Measurements from ENCODE around the gene GALR3. TPM values are rescaled to one million over a fixed set of nuclear protein-coding genes. Genes with fewer than 3 reads are reported as not detected.

GALR3 gene
- total RNA-seq, 1 donor from 2014 or later = not detected

GRCh38 chr22:37806409-37807333, 16.5 kb upstream of the GALR3 start:
- Histone ChIP-seq H3K9me3 (no peaks in the 10 kb centered on the region), H3K36me3 (no peaks in the 10 kb centered on the region), H3K27ac (peak overlapping the region; percentile 92), H3K4me1 (peaks cover 68% of the 10 kb centered on the region), H3K4me3 (peak overlapping the region; percentile 54 to 61), H3K27me3 (no peaks in the 10 kb centered on the region)
- intact Hi-C loops (cut with DNase I) = no loop called here
- TF ChIP-seq CTCF (IDR thresholded peaks at IDR 0.05) (no peak), POLR2A (IDR thresholded peaks at IDR 0.05) (no peak), POLR2AphosphoS5 (IDR thresholded peaks at IDR 0.05; ENCODE audit: insufficient read depth in 1 of 2, low read depth in 1 of 2) (no peak)
- peak in 1 of 2 donors; percentile 87 for DNase-seq (ENCODE audit: extremely low spot score in 2 of 2)

GRCh38 chr22:37807410-37808293, 15.5 kb upstream of the GALR3 start, which contains the start of gene GCAT:
TSS of gene GCAT (plus strand) at chr22:37807934. CDS start at chr22:37807968, 34 bp downstream.
- peak in 1 of 2 donors; percentile 97 for DNase-seq (ENCODE audit: extremely low spot score in 2 of 2)
- H3K27me3 ChIP-seq = no peaks in the 10 kb centered on the region
- peak within 1 kb of the TSS; percentile 54 to 61 for H3K4me3 ChIP-seq
- H3K9me3 ChIP-seq = no peaks in the 10 kb centered on the region
- intact Hi-C loops (cut with DNase I) = no loop called here
- peak in 1 of 2 donors; percentile 84 for TF ChIP-seq POLR2AphosphoS5 (IDR thresholded peaks at IDR 0.05; ENCODE audit: insufficient read depth in 1 of 2, low read depth in 1 of 2)
- TF ChIP-seq POLR2A (IDR thresholded peaks at IDR 0.05) = no peak
- no peak for TF ChIP-seq CTCF (IDR thresholded peaks at IDR 0.05)
- H3K4me1 ChIP-seq = peaks cover 58% of the 10 kb centered on the region
- peak within 1 kb of the TSS; percentile 92 for H3K27ac ChIP-seq
- H3K36me3 ChIP-seq = no peaks in the 10 kb centered on the region

DNA sequence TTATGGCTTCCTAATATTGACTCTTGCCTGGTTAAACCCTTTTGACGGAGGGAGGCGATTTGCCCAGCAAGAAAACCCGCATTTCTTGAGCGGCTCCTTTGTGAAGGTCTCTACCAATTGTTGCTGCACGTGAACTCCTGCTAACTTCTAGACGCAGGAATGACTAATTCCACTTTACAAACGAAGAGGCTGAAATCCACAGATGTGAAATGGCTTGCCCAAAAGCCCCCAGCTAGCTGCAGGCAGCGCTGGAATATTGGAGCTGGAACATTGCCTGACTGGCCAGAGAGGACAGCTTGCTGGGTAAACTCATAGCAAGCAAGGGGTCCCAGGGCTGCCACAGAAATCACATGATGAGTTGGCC, 14.9 kb upstream of the GALR3 start:
- no peaks in the 10 kb centered on the region for H3K36me3 ChIP-seq
- peak overlapping the region; percentile 92 for H3K27ac ChIP-seq
- DNase-seq (ENCODE audit: extremely low spot score in 2 of 2) = peak in 1 of 2 donors; percentile 85
- H3K27me3 ChIP-seq = no peaks in the 10 kb centered on the region
- TF ChIP-seq POLR2AphosphoS5 (IDR thresholded peaks at IDR 0.05; ENCODE audit: insufficient read depth in 1 of 2, low read depth in 1 of 2) (no peak), CTCF (IDR thresholded peaks at IDR 0.05) (no peak), POLR2A (IDR thresholded peaks at IDR 0.05) (no peak)
- H3K9me3 ChIP-seq = no peaks in the 10 kb centered on the region
- H3K4me1 ChIP-seq = peaks cover 52% of the 10 kb centered on the region
- H3K4me3 ChIP-seq = peak overlapping the region; percentile 54 to 61
- intact Hi-C loops (cut with DNase I) = no loop called here

DNA sequence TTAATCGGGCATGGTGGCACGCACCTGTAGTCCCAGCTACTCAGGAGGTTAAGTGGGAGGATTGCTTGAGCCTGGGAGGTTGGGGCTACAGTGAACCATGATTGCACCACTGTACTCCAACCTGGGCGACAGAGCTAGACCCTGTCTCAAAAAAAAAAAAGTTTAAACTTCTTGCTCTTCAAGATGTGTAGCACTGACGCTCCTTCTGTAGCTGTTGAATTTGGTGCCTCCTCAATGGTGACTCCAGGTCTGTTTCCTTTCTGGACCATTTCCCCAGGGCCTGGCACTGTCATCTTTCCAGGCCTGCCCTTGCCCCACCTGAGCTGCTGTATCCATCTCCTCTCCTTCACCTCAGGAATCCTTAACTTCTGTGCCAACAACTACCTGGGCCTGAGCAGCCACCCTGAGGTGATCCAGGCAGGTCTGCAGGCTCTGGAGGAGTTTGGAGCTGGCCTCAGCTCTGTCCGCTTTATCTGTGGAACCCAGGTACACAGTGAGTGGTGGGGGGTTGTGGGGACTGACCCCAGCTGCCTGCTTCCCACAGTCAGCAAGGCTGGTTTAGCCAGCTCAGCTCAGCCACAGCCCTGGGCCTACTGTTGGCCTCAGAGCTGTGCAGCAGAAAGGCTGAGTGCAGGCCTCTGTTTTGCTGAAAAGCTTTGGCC, 13.4 kb upstream of the GALR3 start:
- TF ChIP-seq POLR2A (IDR thresholded peaks at IDR 0.05) (no peak), CTCF (IDR thresholded peaks at IDR 0.05) (no peak), POLR2AphosphoS5 (IDR thresholded peaks at IDR 0.05; ENCODE audit: insufficient read depth in 1 of 2, low read depth in 1 of 2) (no peak)
- no peak overlapping the region for H3K27ac ChIP-seq
- peaks cover 0 to 4% of the 10 kb centered on the region in 2 donors for H3K36me3 ChIP-seq
- DNase-seq (ENCODE audit: extremely low spot score in 2 of 2) = no peak
- no peaks in the 10 kb centered on the region for H3K27me3 ChIP-seq
- peaks cover 39% of the 10 kb centered on the region for H3K4me1 ChIP-seq
- H3K9me3 ChIP-seq = no peaks in the 10 kb centered on the region
- H3K4me3 ChIP-seq = no peak overlapping the region
- intact Hi-C loops (cut with DNase I) = no loop called here
